HUES64 (cell line): Measurements from ENCODE around the gene WNT7B.

Experiments used
- H3K27ac ChIP-seq: 2 replicates; pipeline ENCODE4 v1.7.0; 2013; ENCODE audit warnings: low read depth, low read length, inconsistent platforms
- H3K27me3 ChIP-seq: 2 replicates; pipeline ENCODE4 v1.6.1; 2013; ENCODE audit warnings: mild to moderate bottlenecking, low read length; ENCODE audit not compliant: insufficient read depth
- H3K36me3 ChIP-seq: 2 replicates; pipeline ENCODE4 v1.6.1; 2013; ENCODE audit warnings: mild to moderate bottlenecking, low read length; ENCODE audit not compliant: insufficient read depth
- H3K4me1 ChIP-seq: 2 replicates; pipeline ENCODE4 v1.6.1; 2013; ENCODE audit warnings: mild to moderate bottlenecking, low read length, moderate library complexity; ENCODE audit not compliant: insufficient read depth
- H3K4me3 ChIP-seq: 2 replicates; pipeline ENCODE4 v1.5.1; 2013; ENCODE audit warnings: mild to moderate bottlenecking, low read length, moderate library complexity
- H3K9ac ChIP-seq: 2 replicates; pipeline ENCODE4 v1.6.1; 2013; ENCODE audit warnings: mild to moderate bottlenecking, low read depth, low read length
- H3K9me3 ChIP-seq: 2 replicates; pipeline ENCODE4 v1.6.1; 2013; ENCODE audit warnings: low read depth, low read length; ENCODE audit not compliant: insufficient read depth
- WGBS: fragments of 150-250, 120-280 bp; methylation state at CpG from one replicate; pipeline ENCODE4 v1.1.7; 2013; ENCODE audit warnings: missing lambda C conversion rate; 5-methylcytosine and 5-hydroxymethylcytosine counted together

The WNT7B gene

GRCh38 chr22:45968003-45968650, 8.8 kb downstream of the WNT7B start:
- H3K9ac ChIP-seq = no peak overlapping the region
- no peaks in the 10 kb centered on the region for H3K36me3 ChIP-seq
- H3K4me3 ChIP-seq = no peak overlapping the region
- H3K27me3 ChIP-seq = peaks cover 53% of the 10 kb centered on the region
- no peak overlapping the region for H3K27ac ChIP-seq
- peaks cover 7% of the 10 kb centered on the region for H3K9me3 ChIP-seq
- 96% methylated on average over 10 of the region's 10 CpGs for WGBS
- H3K4me1 ChIP-seq = peaks cover 16% of the 10 kb centered on the region

DNA sequence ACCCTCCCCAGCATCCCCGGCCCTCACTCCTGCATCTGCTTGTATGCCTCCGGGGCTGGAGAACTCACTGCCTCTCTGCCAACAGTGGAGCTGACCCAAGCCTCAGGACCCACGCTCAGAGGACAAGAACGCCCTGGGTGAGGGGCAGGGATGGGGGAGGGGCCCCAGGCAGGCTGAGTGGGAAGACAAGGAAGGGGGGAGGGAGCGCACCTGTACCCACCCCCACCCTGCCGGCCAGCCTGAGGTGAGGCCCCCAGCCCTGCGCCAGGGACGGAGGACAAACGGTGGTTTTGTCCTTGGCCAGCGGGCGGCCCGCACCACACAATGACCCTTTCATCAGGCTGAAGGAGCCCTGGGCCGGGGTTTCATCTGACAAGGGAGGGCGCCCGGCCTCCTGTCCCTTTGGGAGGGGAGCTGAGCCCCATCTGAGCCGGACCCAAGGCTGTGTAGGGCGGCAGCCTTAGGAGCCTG, 10.0 kb downstream of the WNT7B start:
- no peak overlapping the region for H3K9ac ChIP-seq
- H3K4me3 ChIP-seq = no peak overlapping the region
- H3K27me3 ChIP-seq = peaks cover 41% of the 10 kb centered on the region
- WGBS = 71% methylated on average over 16 of the region's 17 CpGs
- no peak overlapping the region for H3K27ac ChIP-seq
- H3K9me3 ChIP-seq = no peaks in the 10 kb centered on the region
- H3K36me3 ChIP-seq = no peaks in the 10 kb centered on the region
- peaks cover 16% of the 10 kb centered on the region for H3K4me1 ChIP-seq

GRCh38 chr22:45966320-45966894, 10.6 kb downstream of the WNT7B start:
- 90% methylated on average over 19 of the region's 19 CpGs for WGBS
- H3K36me3 ChIP-seq = no peaks in the 10 kb centered on the region
- H3K9me3 ChIP-seq = no peaks in the 10 kb centered on the region
- H3K9ac ChIP-seq = no peak overlapping the region
- no peak overlapping the region for H3K4me3 ChIP-seq
- H3K27ac ChIP-seq = no peak overlapping the region
- peaks cover 35% of the 10 kb centered on the region for H3K27me3 ChIP-seq
- H3K4me1 ChIP-seq = peaks cover 14% of the 10 kb centered on the region; the same call in 1 of the 2 replicates

DNA sequence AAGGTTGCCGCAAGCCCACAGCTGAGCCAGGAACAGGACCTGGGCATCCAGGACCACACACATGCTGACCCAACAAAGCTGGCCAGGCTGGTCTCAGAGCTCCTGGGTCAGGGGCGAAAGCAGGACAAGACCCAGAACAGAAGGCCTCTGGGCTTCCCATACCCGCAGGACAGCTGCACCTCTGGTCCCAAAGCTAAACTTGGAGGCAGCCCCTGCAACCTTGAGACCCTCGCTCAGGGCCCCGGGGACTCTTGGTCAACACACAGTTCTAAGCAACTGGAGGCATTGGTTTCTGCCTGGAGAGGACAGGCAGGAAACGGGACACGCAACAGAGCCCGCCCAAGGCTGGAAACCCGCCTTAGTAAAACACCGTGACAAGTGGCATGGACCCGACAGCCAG, 11.4 kb downstream of the WNT7B start:
- Histone ChIP-seq H3K36me3 (no peaks in the 10 kb centered on the region), H3K9ac (no peak overlapping the region), H3K27ac (no peak overlapping the region), H3K4me1 (peaks cover 11% of the 10 kb centered on the region; the same call in 1 of the 2 replicates), H3K27me3 (peaks cover 27% of the 10 kb centered on the region), H3K4me3 (no peak overlapping the region), H3K9me3 (no peaks in the 10 kb centered on the region)
- 93% methylated on average over 11 of the region's 11 CpGs for WGBS

DNA sequence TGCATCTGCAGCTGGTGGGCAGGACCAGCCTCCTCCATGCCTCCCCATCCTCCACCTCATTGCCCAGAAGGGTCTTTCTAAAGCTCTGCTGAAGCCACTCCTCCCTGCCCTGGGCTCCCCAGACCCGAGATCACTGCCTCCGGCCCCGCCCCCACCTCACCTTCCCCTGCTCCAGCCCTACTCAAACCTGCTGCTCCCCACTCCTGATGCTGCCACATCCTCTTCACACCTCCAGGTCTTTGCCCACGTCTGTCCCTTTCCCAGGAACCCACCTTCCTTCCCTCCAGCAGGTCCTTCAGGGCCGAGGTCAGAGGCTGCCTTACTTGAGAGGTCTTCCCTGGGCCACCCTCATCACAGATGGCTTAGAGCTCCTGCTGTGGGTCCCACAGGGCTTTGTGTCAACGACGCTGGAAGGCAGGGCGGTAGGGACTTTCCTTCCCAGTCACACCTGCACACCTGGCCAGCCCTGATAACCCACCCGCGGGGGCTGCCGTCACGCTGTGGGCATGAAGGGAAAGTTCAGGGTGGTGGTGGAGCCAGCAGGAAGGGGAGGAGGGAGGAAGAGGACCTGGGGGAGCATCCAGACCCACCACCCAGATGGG, 11.9 kb downstream of the WNT7B start:
- no peaks in the 10 kb centered on the region for H3K9me3 ChIP-seq
- H3K27me3 ChIP-seq = peaks cover 22% of the 10 kb centered on the region
- H3K4me3 ChIP-seq = no peak overlapping the region
- H3K4me1 ChIP-seq = peaks cover 13% of the 10 kb centered on the region; the same call in 1 of the 2 replicates
- no peak overlapping the region for H3K27ac ChIP-seq
- no peak overlapping the region for H3K9ac ChIP-seq
- no peaks in the 10 kb centered on the region for H3K36me3 ChIP-seq
- WGBS = 83% methylated on average over 12 of the region's 12 CpGs

DNA sequence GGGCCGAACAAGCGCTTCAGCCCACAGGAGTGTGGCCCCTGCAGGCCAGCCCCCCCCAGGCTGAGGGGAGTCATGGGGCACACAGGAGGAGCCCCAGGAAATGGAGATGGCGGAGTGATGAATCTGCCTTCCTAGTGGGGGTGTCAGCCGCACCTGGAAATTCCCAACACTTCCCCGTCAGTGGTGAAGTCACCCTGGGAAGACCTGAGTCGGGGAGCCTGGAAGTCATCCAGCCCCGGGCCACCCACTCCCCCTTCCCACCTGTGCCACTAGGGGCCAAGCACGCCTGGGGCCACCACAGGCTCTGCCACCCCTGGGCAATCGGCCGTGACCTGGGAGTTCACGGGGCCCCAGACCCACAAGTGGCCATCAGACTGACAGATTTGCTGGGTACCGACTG, 12.6 kb downstream of the WNT7B start:
- Histone ChIP-seq H3K27ac (no peak overlapping the region), H3K4me3 (no peak overlapping the region), H3K9ac (no peak overlapping the region), H3K4me1 (peaks cover 8% of the 10 kb centered on the region; the same call in 1 of the 2 replicates), H3K36me3 (no peaks in the 10 kb centered on the region), H3K27me3 (peaks cover 15% of the 10 kb centered on the region), H3K9me3 (no peaks in the 10 kb centered on the region)
- WGBS = 92% methylated on average over 12 of the region's 12 CpGs

- Histone ChIP-seq H3K27ac (no peak overlapping the region), H3K4me1 (peaks cover 5% of the 10 kb centered on the region; the same call in 1 of the 2 replicates), H3K9me3 (no peaks in the 10 kb centered on the region), H3K9ac (no peak overlapping the region), H3K36me3 (no peaks in the 10 kb centered on the region), H3K4me3 (no peak overlapping the region), H3K27me3 (peaks cover 10% of the 10 kb centered on the region)
- WGBS = 87% methylated on average over 7 of the region's 7 CpGs
Observed at GRCh38 chr22:45963821-45964220, 13.1 kb downstream of the WNT7B start.

DNA sequence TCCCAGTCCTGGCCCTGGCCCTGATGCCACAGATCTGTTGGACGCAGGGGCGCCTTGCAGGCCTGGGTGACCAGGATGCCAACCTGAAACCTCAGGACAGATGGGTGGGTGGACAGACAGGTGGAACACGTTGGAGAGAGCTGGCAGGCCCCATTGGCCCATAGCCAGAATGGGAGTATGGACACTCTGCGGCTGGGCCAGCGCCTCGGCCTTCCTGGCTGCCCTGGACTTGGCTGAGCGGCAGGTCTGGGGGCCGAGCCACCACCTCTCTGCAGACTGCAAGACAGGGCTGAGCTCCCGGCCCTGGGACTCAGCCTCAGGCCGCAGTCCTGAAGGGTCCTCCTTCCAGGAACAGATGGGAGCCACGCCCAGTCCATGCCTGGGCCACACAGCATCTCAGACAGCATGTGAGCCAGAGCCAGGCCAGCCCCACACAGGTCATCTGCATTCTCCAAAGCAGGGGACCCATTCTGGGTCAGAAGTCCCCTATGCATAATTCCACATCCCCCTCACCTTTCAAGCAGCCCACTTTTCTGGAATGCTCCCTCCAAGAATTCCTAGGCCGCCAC, 14.1 kb downstream of the WNT7B start:
- no peak overlapping the region for H3K9ac ChIP-seq
- 89% methylated on average over 12 of the region's 12 CpGs for WGBS
- H3K4me3 ChIP-seq = no peak overlapping the region
- no peak overlapping the region for H3K27ac ChIP-seq
- peaks cover 3% of the 10 kb centered on the region; the same call in 1 of the 2 replicates for H3K27me3 ChIP-seq
- H3K4me1 ChIP-seq = peaks cover 5% of the 10 kb centered on the region; the same call in 1 of the 2 replicates
- no peaks in the 10 kb centered on the region for H3K9me3 ChIP-seq
- no peaks in the 10 kb centered on the region for H3K36me3 ChIP-seq

GRCh38 chr22:45962434-45962718, 14.6 kb downstream of the WNT7B start:
- Histone ChIP-seq H3K9ac (no peak overlapping the region), H3K9me3 (no peaks in the 10 kb centered on the region), H3K4me1 (peaks cover 5% of the 10 kb centered on the region; the same call in 1 of the 2 replicates), H3K27me3 (no peaks in the 10 kb centered on the region), H3K4me3 (no peak overlapping the region), H3K27ac (no peak overlapping the region), H3K36me3 (no peaks in the 10 kb centered on the region)
- WGBS = 97% methylated on average over 1 of the region's 1 CpG

DNA sequence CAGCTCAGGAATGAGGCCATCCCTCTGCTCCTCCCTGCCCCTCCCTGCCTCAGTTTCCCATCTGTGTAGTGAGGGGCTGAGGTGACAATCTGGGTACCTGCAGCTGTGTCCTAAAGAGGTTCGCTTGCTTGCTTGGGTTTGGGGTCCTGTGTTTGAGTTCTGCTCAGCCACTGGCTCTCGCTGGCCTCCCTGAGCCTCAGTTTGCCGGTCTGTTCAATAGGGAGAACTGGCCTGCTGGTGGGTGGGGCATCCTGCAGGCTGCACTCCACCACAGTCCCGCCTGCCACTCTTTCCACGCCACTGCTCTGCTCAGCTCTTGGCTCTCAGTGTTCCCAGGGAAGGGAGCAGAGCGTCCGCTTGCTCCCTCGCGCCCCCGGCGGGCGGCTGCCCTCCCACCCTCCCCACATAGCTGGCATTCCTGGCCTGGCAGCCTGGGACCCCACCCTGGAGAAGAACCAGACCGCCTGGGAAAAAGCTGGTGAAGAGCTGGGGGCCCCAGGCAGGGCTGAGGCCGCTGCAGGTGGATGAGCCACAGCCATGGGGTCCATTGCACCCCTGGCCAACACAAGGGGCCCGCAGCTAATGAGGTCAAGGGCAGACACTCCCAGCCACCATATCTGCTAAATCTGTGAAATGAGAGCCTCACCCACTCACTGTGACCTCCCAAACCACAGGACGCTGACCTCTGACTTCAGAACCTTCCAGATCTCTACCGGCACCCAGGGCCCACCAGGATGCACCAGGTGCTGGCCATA, 15.1 kb downstream of the WNT7B start:
- no peaks in the 10 kb centered on the region for H3K27me3 ChIP-seq
- H3K27ac ChIP-seq = no peak overlapping the region
- H3K9me3 ChIP-seq = no peaks in the 10 kb centered on the region
- H3K9ac ChIP-seq = no peak overlapping the region
- H3K4me3 ChIP-seq = no peak overlapping the region
- peaks cover 5% of the 10 kb centered on the region; the same call in 1 of the 2 replicates for H3K4me1 ChIP-seq
- 90% methylated on average over 17 of the region's 17 CpGs for WGBS
- no peaks in the 10 kb centered on the region for H3K36me3 ChIP-seq
